NCI-H345 treated with DMSO at 0.1 percent for 48 hours (cell line): ENCODE results near the gene PLCB4.

ENCODE experiments used
- DNase-seq: peaks from one replicate; lab custom pipeline; 2025; ENCODE audit not compliant: unreplicated experiment; lab: John Stamatoyannopoulos, UW

Gene PLCB4

DNA sequence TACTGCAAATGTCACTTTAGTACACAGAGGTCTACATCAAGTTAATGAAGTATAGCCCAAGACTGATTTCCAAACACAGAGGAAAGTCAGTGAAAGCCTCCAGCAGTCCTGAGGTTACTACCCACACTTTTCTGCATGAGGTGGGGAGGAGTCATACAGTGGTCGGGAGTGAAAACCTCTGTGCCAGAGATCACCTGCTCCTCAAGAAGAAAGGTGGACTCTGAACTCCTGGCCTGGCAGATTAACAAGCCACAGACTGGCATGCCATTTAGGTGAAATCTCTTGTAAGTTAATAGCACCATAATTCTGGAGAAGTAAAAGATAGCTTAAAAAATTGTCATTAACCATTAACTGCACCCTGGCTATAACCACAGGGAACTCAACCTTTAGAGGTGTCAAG is 320.5 kb downstream of the PLCB4 start:
- no peak for DNase-seq

DNA sequence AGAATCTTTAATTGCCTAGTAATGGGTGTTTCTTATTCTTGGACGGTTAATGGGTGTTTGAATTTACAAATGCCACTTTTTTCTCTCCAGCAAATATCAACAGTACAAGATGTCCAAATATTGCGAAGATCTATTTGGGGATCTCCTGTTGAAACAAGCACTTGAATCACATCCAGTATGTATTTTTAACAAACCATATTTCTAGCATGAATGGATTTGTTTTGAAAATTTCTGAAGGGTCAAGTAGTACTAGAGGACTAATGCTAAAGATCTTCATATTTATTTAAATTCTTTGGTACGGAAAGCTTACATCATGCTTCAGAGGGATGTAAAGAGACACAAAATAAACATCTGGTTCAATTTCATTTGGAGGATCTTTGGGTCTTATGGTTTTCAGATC is 321.6 kb downstream of the PLCB4 start:
- no peak for DNase-seq

DNA sequence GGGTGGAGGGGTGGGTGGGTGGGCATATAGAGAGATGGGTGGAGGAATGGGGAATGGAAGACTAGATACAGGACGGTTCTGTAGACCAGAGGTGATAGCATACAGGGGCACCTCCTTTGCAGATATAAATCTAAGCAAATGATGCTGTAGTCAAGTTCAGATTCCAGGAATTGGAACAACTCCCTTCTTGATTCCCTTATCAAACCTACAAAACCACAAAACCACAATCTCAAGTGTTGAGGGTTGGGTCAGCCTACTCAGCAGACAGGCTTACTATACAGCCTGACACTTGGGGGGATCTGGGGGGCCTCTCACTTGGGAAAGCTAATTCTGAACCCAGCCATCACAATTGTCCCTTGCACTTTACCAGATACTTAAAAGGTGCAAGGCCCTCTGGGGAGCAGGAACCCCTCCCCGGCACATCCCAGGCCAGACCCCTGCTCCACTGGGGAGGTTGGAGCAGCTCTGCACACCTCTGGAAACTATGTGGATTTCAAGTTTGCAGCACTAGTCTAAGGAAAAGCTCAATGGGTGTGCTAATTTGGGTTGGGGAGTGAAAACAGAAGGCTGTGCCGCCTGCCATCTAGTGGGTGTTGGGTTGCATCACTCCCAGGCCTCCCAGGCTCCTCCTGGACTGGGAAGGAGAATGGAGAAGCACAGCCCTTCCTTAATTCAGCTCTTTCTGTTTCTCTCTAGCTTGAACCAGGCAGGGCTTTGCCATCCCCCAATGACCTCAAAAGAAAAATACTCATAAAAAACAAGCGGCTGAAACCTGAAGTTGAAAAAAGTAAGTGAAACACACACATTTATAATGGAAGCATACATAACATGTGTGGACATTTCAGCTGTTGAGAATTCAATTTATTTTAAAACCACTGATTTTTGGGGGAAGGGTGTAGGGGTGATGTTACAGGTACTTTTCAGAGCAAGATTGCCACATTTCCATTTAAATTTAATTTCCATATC is 324.3 kb downstream of the PLCB4 start:
- DNase-seq: peak; percentile 38

DNA sequence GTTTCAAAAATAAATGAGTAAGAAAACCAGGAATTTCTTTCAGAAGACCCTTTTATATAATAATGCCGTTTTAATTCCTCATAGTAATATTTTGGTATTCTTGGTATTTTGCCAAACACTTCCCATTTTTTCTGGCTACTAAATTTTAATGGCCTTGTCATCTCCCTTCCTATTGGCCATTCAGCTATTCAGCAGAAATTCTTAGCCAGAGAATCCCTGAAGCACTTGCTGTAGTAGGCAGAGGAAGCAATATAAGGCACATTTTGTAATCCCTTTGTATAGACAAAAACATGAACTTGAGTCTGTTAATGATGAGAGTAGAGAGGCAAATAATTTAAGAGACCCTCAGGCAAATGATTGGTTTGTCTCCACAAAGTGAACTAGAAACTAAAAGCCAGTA is 327.1 kb downstream of the PLCB4 start:
- DNase-seq: no peak

DNA sequence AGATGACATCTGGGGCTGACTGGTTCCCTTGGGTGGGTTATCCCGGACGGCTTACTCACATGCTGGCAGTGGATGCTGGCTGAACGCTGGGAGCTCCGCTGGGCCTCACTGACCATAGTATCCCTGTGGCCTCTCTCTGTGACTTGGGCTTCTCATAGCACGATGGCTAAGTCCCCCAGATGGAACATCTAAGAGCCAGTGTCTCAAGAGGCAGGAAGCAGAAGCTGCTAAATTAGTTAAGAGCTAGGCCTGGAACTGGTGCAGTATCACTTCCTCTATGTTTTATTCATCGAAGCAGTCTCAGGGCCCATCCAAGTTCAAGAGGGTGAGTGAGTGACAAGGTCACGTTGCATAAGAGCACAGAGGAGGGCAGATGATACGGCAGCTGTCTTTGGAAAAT is 329.0 kb downstream of the PLCB4 start:
- no peak for DNase-seq

GRCh38 chr20:9398882-9399281 is 330.0 kb downstream of the PLCB4 start:
- no peak for DNase-seq

GRCh38 chr20:9399322-9399721 is 330.4 kb downstream of the PLCB4 start:
- no peak for DNase-seq

- no peak for DNase-seq
Observed at GRCh38 chr20:9400171-9401025, 331.5 kb downstream of the PLCB4 start.

DNA sequence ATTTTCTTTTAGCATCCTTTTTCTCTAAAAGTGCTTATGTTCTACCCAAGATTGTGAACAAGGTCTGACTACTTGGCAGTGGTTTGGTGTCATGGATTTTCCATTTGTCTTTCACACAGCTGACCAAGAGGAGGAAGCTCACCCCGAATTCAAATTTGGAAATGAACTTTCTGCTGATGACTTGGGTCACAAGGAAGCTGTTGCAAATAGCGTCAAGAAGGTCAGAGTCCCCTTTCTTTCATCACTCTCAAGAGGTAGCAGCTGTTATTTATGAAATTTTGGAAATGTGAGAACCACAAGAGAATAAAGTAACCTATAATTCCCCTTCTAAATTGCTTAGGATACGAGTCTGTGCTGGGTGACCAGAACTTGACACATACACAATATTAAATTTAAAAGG is 332.5 kb downstream of the PLCB4 start:
- no peak for DNase-seq

- no peak for DNase-seq
Observed at GRCh38 chr20:9402141-9402540, 333.3 kb downstream of the PLCB4 start.

DNA sequence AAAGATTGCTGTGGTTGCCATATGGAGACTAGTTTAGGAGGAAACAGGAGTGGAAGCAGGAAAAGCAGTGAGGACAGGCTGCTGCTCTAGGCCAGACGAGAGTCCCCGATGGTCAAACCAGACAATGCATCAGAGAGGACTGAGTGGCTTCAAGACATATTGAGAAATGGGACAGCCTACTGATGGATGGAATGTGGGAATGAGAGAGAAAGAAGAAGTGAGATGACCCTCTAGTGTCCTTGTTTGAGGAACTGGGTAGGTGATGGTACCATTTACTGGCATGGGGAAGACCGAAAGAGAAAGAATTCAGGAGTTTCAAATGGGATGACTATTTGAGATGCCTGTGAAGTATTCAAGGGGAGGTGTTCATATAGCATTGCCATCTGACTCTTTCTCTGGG is 333.7 kb downstream of the PLCB4 start:
- no peak for DNase-seq

GRCh38 chr20:9403448-9403847 is 334.6 kb downstream of the PLCB4 start:
- DNase-seq: no peak

DNA sequence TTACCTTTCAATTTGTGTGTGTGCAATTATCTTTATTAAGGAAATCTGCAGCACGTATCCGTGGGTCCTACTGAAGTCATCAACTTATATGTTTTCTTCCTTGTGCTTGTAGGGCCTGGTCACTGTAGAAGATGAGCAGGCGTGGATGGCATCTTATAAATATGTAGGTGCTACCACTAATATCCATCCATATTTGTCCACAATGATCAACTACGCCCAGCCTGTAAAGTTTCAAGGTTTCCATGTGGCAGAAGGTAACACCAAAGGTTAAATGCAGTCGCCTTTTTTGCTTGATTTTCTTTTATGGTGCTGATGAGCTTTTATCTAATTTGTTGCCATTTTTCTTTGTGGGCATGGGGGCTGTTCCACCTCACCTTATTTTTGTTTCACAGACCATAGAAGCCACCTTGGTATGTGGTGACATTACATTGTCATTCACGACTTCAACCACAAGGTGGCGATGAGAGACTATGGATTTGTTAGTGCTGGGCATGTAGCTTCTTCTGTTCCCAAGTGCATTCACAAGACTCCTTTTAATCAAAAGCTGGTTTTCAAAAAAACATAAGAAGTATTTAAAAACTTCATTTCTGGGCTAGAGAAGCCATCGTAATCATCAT is 339.0 kb downstream of the PLCB4 start:
- DNase-seq: peak; percentile 60

DNA sequence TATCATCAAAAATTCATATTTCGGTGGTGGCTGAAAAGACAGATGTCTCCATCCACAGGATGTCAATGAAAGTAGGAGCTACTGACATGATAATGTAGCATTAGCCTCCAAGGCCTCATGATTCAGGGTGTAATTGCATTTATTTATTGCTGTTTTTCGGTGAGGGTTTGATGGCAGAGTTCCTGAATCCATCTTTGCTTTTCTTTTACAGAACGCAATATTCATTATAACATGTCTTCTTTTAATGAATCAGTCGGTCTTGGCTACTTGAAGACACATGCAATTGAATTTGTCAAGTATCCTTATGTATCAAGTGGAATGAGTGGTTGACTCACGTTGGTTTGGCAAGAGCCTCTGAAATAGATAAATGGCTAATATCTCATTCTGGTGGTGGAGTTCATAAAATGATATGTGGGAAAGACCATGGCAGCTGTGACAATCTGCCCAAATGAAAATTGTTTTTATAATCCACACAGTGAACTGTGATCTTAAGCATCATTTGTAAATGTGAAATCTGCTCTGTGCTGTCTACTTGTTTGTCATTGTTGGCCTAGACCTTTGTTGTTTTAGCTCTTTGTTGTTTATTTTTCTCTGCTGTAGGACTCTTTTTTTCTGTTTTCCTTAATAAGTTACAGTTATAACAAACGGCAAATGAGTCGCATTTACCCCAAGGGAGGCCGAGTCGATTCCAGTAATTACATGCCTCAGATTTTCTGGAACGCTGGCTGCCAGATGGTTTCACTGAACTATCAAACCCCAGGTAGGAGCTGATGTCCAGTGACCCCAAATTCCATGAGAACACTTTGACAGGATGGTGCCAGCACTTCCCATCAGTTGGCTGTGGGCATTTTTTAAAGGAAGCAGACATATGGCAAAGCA is 339.8 kb downstream of the PLCB4 start:
- DNase-seq: no peak

GRCh38 chr20:9409352-9409751 is 340.5 kb downstream of the PLCB4 start:
- no peak for DNase-seq

DNA sequence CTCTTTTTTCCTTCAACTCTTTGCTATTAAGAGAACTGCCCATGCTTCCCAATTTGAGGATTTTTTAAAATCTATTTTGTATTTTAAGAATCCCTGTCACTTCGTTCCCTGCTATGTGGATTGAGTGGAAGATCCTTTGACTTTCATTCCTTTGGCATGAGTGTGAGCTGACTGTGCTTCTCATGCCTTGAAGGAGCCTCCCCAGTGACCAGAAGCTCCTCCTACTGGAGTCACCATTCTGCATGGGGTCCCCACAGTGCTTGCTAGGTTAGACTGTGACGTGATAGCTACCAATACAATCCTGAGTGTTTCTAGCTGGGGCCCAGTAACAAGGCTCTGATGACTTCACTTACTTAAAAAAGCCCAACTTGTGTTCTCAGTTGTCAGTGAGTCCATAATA is 341.1 kb downstream of the PLCB4 start:
- no peak for DNase-seq

GRCh38 chr20:9411833-9412232 is 342.9 kb downstream of the PLCB4 start:
- no peak for DNase-seq

- no peak for DNase-seq
Observed at GRCh38 chr20:9412309-9412708, 343.4 kb downstream of the PLCB4 start.

DNA sequence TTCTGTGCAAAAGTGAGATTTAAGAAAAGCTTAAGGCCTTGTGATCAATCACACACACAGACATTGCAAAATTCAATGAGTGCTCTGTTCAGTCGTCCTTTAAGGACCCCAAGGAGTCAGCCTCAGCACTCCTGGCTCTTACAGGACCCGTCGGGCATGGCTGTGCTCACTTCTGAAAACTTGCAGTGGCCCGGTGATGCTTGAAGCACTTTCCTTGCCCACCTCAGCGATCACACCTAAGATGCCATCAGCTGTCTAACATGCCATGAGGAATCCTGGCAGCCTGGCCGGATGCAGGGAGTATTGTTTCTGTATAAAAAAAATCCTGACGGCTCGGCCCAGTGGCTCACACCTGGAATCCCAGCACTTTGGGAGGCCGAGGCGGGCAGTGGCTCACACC is 344.1 kb downstream of the PLCB4 start:
- DNase-seq: no peak

GRCh38 chr20:9415426-9415825 is 346.5 kb downstream of the PLCB4 start:
- DNase-seq: no peak

DNA sequence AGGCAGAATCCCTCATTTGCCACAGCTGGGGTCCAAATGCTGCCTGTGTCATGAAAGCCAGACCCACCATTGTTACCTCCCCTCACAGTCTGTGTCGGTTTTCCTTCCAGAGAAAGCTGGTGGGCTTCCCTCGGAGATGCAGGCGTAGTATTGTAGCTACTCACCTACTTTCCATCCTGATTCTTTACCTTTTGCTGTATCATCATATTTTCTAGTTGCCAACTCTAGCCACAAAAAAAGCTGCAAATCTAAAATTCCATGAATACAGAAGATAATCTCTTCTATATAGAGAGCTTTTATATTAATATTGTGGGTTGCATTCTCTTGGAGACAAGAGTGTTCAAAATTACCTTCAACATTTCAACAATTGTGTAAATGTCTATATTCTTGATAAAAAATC is 347.5 kb downstream of the PLCB4 start:
- no peak for DNase-seq
